ENCODE data around the gene CGB7.

CGB7 gene

DNA sequence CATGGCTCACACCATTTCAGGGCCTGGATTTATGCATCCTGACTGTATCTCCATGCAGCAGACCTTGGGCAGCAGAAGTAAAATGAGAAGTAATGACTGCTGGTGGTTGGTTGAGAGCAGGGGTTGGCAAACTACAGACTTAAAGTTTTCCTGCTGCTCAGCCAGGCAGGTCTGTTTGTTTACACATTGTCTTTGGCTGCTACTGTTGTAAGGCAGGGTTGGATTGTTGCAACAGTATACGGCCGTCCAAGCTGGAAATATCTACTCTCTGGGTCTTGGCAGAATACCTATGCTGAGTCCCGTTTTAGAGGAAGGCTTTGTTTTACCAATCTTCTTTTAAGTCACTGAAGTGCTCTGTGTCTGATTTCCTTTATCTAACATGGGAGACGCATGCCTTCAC, 41.2 kb upstream of the CGB7 start:
- H3K4me3 ChIP-seq (replicated peaks in 1 of 2; ENCODE audit: low read depth in 2 of 2, low read length in 2 of 2), result no peak overlapping the region
- DNase-seq (ENCODE audit: low read depth in 2 of 2), result no peak
- no peak for TF ChIP-seq CTCF (IDR thresholded peaks at IDR 0.05; ENCODE audit: low read depth, low read length)

GRCh38 chr19:49097453-49098288, 40.1 kb upstream of the CGB7 start:
- TF ChIP-seq CTCF (IDR thresholded peaks at IDR 0.05; ENCODE audit: low read depth, low read length), result peak; percentile 98
- peak; percentile 79 to 81 for DNase-seq (ENCODE audit: low read depth in 2 of 2)
- no peak overlapping the region for H3K4me3 ChIP-seq (replicated peaks in 1 of 2; ENCODE audit: low read depth in 2 of 2, low read length in 2 of 2)

DNA sequence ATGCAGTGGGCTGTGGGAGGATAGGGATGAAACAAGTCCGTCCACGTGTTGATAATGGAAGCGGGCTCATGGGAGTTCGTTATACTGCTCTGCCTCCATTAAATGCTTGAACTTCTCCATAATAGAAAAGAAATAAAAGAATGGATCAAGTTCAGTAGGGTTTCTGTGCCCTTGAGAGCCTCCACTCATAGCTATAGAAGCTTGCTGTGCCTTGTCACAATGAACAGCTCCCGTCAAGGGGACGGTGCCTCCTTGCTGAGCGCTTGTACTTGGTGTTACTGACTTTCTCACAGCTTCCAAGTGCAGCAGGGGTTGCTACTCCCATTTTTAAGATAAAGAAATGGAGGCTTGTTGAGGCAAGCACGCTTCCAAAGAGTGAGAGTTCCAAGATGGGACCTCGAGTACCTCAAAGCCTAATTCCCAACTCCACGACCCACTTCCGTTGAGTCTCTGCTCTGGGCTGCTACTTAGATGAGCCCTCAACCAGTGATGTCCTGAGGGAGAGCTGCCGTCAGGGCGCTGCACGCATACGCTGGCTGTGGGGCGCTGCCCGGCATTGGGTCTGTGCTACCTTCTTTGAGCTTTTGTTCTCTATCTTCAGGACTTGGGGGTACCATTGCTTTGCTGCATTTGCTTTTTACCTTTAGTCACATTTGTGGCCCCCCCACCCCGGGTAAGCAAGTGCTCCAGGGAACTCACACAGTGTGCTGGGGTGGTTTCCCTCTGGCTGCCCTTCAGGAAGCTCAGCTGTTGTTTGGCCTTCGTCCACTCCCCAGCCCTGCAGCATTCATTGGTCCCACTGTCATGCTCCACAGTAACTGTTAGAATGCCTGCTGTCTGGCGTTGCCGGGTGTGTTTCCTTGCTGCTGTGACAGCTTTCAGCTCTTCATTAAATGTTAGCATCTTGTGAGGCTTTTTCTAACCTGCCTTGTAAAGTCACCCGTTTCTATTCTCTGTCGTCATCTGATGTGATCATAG, 37.2 kb upstream of the CGB7 start:
- peak in 1 of 2 donors; percentile 26 for DNase-seq (ENCODE audit: low read depth in 2 of 2)
- H3K4me3 ChIP-seq (replicated peaks in 1 of 2; ENCODE audit: low read depth in 2 of 2, low read length in 2 of 2), result no peak overlapping the region
- TF ChIP-seq CTCF (IDR thresholded peaks at IDR 0.05; ENCODE audit: low read depth, low read length), result no peak

DNA sequence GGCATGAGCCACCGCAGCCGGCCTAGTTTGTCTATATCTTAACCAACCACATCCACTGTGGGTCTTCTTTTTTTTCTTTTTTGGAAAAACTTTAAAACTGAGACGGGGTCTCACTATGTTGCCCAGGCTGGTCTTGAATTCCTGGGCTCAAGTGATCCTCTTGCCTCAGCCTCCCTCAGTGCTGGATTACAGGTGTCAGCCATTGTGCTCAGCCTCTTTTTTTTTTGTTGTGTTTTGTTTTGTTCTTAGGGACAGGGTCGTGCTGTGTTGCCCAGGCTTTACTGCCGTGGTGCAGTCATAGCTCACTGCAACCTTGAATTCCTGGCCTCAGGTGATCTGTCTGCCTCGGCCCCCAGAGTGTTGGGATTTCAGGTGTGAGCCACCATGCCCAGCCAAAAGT, 35.1 kb upstream of the CGB7 start:
- no peak for DNase-seq (ENCODE audit: low read depth in 2 of 2)

DNA sequence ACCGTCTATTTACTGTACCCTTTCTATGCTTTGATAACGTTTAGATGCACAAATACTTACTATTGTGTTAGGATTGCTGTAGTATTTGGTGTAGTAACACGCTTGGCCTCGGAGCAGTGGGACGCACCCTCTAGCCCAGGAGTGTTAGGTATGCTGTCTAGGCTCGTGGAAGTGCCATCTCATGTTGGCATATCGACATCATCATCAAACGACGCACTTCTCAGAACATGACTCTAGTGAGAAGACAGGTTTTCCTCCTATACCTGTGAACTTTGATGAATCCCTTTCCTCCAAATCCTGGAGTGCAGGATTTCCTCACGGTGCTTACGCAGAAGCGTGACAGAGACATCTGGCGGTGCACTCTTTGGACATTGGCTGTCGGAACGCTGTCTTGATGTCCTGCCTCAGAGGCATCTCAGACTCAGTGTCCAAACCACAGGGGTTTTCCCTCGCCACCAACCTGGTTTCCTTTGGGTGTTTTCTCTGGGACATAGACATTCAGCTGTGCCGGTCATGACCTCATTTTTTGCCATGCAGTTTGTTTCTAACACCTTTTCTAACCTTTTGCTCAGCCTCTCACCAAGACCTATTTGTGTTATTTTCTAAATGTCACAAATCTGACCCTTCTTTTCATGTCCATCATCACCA, 34.0 kb upstream of the CGB7 start:
- DNase-seq (ENCODE audit: low read depth in 2 of 2), result no peak
- no peak for TF ChIP-seq CTCF (IDR thresholded peaks at IDR 0.05; ENCODE audit: low read depth, low read length)
- H3K4me3 ChIP-seq (replicated peaks in 1 of 2; ENCODE audit: low read depth in 2 of 2, low read length in 2 of 2), result no peak overlapping the region

More for the DNA sequence above, 35.1 kb upstream of the CGB7 start:
- H3K4me3 ChIP-seq (replicated peaks in 1 of 2; ENCODE audit: low read depth in 2 of 2, low read length in 2 of 2), result no peak overlapping the region
- no peak for TF ChIP-seq CTCF (IDR thresholded peaks at IDR 0.05; ENCODE audit: low read depth, low read length)

- DNase-seq (ENCODE audit: low read depth in 2 of 2), result no peak
- no peak for TF ChIP-seq CTCF (IDR thresholded peaks at IDR 0.05; ENCODE audit: low read depth, low read length)
- peak overlapping the region; percentile 92 to 95 for H3K4me3 ChIP-seq (replicated peaks in 1 of 2; ENCODE audit: low read depth in 2 of 2, low read length in 2 of 2)
These were observed 28.7 kb upstream of the CGB7 start for GRCh38 chr19:49086296-49086695.
